Dermis blood vessel endothelial cell (primary cell): ENCODE data around the gene FUNDC2. TPM values are rescaled to one million over a fixed set of nuclear protein-coding genes. Genes with fewer than 3 reads are reported as not detected.
"Not testable (repeated sequence)": the region's sequence is repeated elsewhere in the genome, so short reads cannot be mapped to it uniquely, and the experiment has no call there.

Experiments
- DNase-seq: peaks from one replicate; pipeline ENCODE4 v3.0.0; 2010
- total RNA-seq: library from RNA; depleted of rRNA; stranded (reverse); fragments of >200 nt; gene quantifications from 2 replicates; pipeline ENCODE4 v1.2.3, GENCODE V29; 2014

The FUNDC2 gene
- total RNA-seq, result 84.2 and 95.1 TPM in 2 replicates

- peak; percentile 95 for DNase-seq
These were observed at the start of gene FUNDC2 for GRCh38 chrX:155026727-155027508. FUNDC2 (plus strand) TSS chrX:155026844; CDS start chrX:155026939, 95 bp downstream.

GRCh38 chrX:154979629-154980028 lies 47.0 kb upstream of the FUNDC2 start:
- no peak for DNase-seq

GRCh38 chrX:154980330-154981115 lies 46.1 kb upstream of the FUNDC2 start:
- peak; percentile 72 for DNase-seq

GRCh38 chrX:154981116-154981411 lies 45.6 kb upstream of the FUNDC2 start:
- DNase-seq, result no peak

- DNase-seq, result peak; percentile 25
These were observed 39.6 kb upstream of the FUNDC2 start for GRCh38 chrX:154986826-154987575.

GRCh38 chrX:154987940-154988339 lies 38.7 kb upstream of the FUNDC2 start:
- DNase-seq, result no peak

GRCh38 chrX:154988719-154989118 lies 37.9 kb upstream of the FUNDC2 start:
- DNase-seq, result no peak

GRCh38 chrX:154990496-154990895 lies 36.1 kb upstream of the FUNDC2 start:
- DNase-seq, result no peak

- DNase-seq, result no peak
These were observed 35.6 kb upstream of the FUNDC2 start for GRCh38 chrX:154991039-154991438.

- DNase-seq, result no peak
These were observed 35.2 kb upstream of the FUNDC2 start for GRCh38 chrX:154991476-154991875.

GRCh38 chrX:154998204-154998880 lies 28.3 kb upstream of the FUNDC2 start:
- DNase-seq, result no peak

- DNase-seq, result no peak
These were observed 25.8 kb upstream of the FUNDC2 start for GRCh38 chrX:155000841-155001240.

GRCh38 chrX:155001873-155002272 lies 24.8 kb upstream of the FUNDC2 start:
- no peak for DNase-seq

GRCh38 chrX:155005190-155005589 lies 21.5 kb upstream of the FUNDC2 start:
- no peak for DNase-seq

GRCh38 chrX:155006379-155006778 lies 20.3 kb upstream of the FUNDC2 start:
- not testable (repeated sequence) for DNase-seq

- DNase-seq, result peak; percentile 7
These were observed 19.6 kb upstream of the FUNDC2 start for GRCh38 chrX:155006913-155007671.

GRCh38 chrX:155008578-155008977 lies 18.1 kb upstream of the FUNDC2 start:
- not testable (repeated sequence) for DNase-seq

- peak; percentile 72 for DNase-seq
These were observed 16.6 kb upstream of the FUNDC2 start for GRCh38 chrX:155009994-155010472.

- DNase-seq, result no peak
These were observed 6.1 kb upstream of the FUNDC2 start for GRCh38 chrX:155020591-155020990.

- DNase-seq, result no peak
These were observed 4.1 kb upstream of the FUNDC2 start, which contains the start of gene F8 for GRCh38 chrX:155022585-155022984. F8 (minus strand) TSS chrX:155022723; CDS start chrX:155022552, 171 bp downstream.
